PC-9 (cell line): ENCODE results near the gene ELF4. TPM values are rescaled to one million over a fixed set of nuclear protein-coding genes. Genes with fewer than 3 reads are reported as not detected.
A peak's percentile ranks its signal among the peaks of the same experiment; 100 is the strongest.

Source experiments
- BruUV-seq: library from RNA; stranded (reverse); fragments of 400-500 nt; replicated peaks from 2 replicates; lab custom pipeline; 2021; lab: Mats Ljungman, UMichigan
- CTCF ChIA-PET: fragments of 300-600 bp; sonication (Branson Sonifier 250); formaldehyde crosslinking; loops from one replicate; lab custom pipeline; 2022; ENCODE audit warnings: antibody characterized with exemption; lab: Charles Lee
- POLR2A ChIA-PET: fragments of 300-600 bp; sonication (Branson Sonifier 250); formaldehyde crosslinking; loops from one replicate; lab custom pipeline; 2022; ENCODE audit warnings: antibody characterized with exemption; ENCODE audit not compliant: unreplicated experiment; lab: Charles Lee
- DNase-seq, 2 experiments: peaks; one replicate each; pipeline versions ENCODE4 v3.0.0 to v3.0.0-alpha.2; 2015 to 2022; ENCODE audit warnings: mixed read lengths in 1 of 2
- H2AFZ ChIP-seq: fragments of 200-600 bp; sonication (generic); 2 replicates; pipeline ENCODE4 v1.8.1; 2017; ENCODE audit warnings: antibody characterized with exemption
- H3F3A ChIP-seq: fragments of 200-600 bp; sonication (generic); 2 replicates; pipeline ENCODE4 v1.8.1; 2017; ENCODE audit warnings: antibody characterized with exemption, mild to moderate bottlenecking, low read depth; ENCODE audit not compliant: insufficient read depth
- H3K27ac ChIP-seq: fragments of 200-600 bp; sonication (generic); 2 replicates; pipeline ENCODE4 v1.6.1; 2016; ENCODE audit warnings: mixed run types
- H3K27me3 ChIP-seq: fragments of 200-600 bp; sonication (generic); 2 replicates; pipeline ENCODE4 v1.6.1; 2016; ENCODE audit warnings: low read depth, mixed run types; ENCODE audit not compliant: insufficient read depth
- H3K36me3 ChIP-seq: fragments of 200-600 bp; sonication (generic); 2 replicates; pipeline ENCODE4 v1.6.1; 2016; ENCODE audit warnings: low read depth, mixed run types
- H3K4me1 ChIP-seq: fragments of 200-600 bp; sonication (generic); replicated peaks from 2 replicates; pipeline ENCODE4 v1.6.1; 2016; ENCODE audit warnings: mixed run types; ENCODE audit not compliant: insufficient read depth
- H3K4me2 ChIP-seq: fragments of 200-600 bp; sonication (generic); 2 replicates; pipeline ENCODE4 v1.6.1; 2017; ENCODE audit warnings: mixed run types
- H3K4me3 ChIP-seq: fragments of 200-600 bp; sonication (generic); 2 replicates; pipeline ENCODE4 v1.6.1; 2016; ENCODE audit warnings: mixed run types
- H3K79me2 ChIP-seq: fragments of 200-600 bp; sonication (generic); 2 replicates; pipeline ENCODE4 v1.6.1; 2017; ENCODE audit warnings: low read depth, mixed run types
- H3K9me2 ChIP-seq: fragments of 200-600 bp; sonication (generic); 2 replicates; pipeline ENCODE4 v1.8.1; 2017; ENCODE audit warnings: mild to moderate bottlenecking; ENCODE audit not compliant: insufficient read depth
- H3K9me3 ChIP-seq: fragments of 200-600 bp; sonication (generic); 2 replicates; pipeline ENCODE4 v1.8.1; 2016; ENCODE audit warnings: low read depth; ENCODE audit not compliant: insufficient read depth
- H4K20me1 ChIP-seq: fragments of 200-600 bp; sonication (generic); 2 replicates; pipeline ENCODE4 v1.8.1; 2017; ENCODE audit not compliant: insufficient read depth
- CTCF ChIP-seq: fragments of 200-600 bp; sonication (generic); conservative IDR thresholded peaks from 2 replicates; pipeline ENCODE4 v1.6.1; 2017; ENCODE audit warnings: mixed run types, antibody characterized with exemption, mild to moderate bottlenecking, moderate library complexity
- EZH2 ChIP-seq: fragments of 200-600 bp; sonication (generic); IDR thresholded peaks from 2 replicates; pipeline ENCODE4 v1.8.0; 2017; ENCODE audit warnings: antibody characterized with exemption, low read depth
- intact Hi-C: fragments of 100-400 bp; cut with micrococcal nuclease; formaldehyde crosslinking; loops from one replicate; pipeline ENCODE4 v1.10.0; 2022; ENCODE audit not compliant: unreplicated experiment
- total RNA-seq: library from RNA; stranded (reverse); gene quantifications from 2 replicates; pipeline ENCODE4 v1.2.3, GENCODE V29; 2021

ELF4 gene
- total RNA-seq, 1 experiment from 2014 or later = 60.3 TPM

GRCh38 chrX:130103605-130104004 lies 6.7 kb downstream of the ELF4 start:
- Histone ChIP-seq H3K27ac (no peak overlapping the region), H3K4me1 (peaks cover 72% of the 10 kb centered on the region), H3K9me2 (no peaks in the 10 kb centered on the region), H3K27me3 (no peaks in the 10 kb centered on the region), H2AFZ (no peak overlapping the region), H3K9me3 (no peaks in the 10 kb centered on the region), H3K4me2 (no peak overlapping the region), H3F3A (peaks cover 32% of the 10 kb centered on the region), H4K20me1 (peaks cover 30% of the 10 kb centered on the region), H3K79me2 (peaks cover 100% of the 10 kb centered on the region), H3K36me3 (0 out of 2 replicates have a peak, but pooled peaks cover 3% of the 10 kb centered on the region), H3K4me3 (no peak overlapping the region)
- CTCF ChIA-PET = no interaction called here
- intact Hi-C loops = no loop called here
- BruUV-seq = no TSS peak
- TF ChIP-seq CTCF (no peak), EZH2 (no peak)
- POLR2A ChIA-PET = interaction anchor here (0.5 kb wide), 1 partner anchor 1921 kb away, joined by 3 read pairs; no protein-coding TSS in a partner anchor
- DNase-seq = no peak

GRCh38 chrX:130100180-130100579 lies 10.1 kb downstream of the ELF4 start:
- DNase-seq = no peak
- Histone ChIP-seq H2AFZ (no peak overlapping the region), H3F3A (peaks cover 44% of the 10 kb centered on the region), H3K9me2 (no peaks in the 10 kb centered on the region), H3K4me3 (no peak overlapping the region), H4K20me1 (peaks cover 1% of the 10 kb centered on the region; the same call in 1 of the 2 replicates), H3K36me3 (0 out of 2 replicates have a peak, but pooled peaks cover 1% of the 10 kb centered on the region), H3K27ac (peak overlapping the region; percentile 41), H3K9me3 (no peaks in the 10 kb centered on the region), H3K79me2 (peaks cover 97% of the 10 kb centered on the region), H3K27me3 (no peaks in the 10 kb centered on the region), H3K4me1 (peaks cover 60% of the 10 kb centered on the region), H3K4me2 (peak overlapping the region; percentile 57)
- no TSS peak for BruUV-seq
- intact Hi-C loops = no loop called here
- ChIA-PET POLR2A (no interaction called here), CTCF (no interaction called here)
- TF ChIP-seq CTCF = no peak
- TF ChIP-seq EZH2 = no peak

- H3K4me2 ChIP-seq = peak overlapping the region; percentile 57
- H3K79me2 ChIP-seq = peaks cover 96% of the 10 kb centered on the region
- POLR2A ChIA-PET = interaction anchor here (0.6 kb wide), 1 partner anchor 166 kb away, joined by 4 read pairs; no protein-coding TSS in a partner anchor
- H3K9me3 ChIP-seq = no peaks in the 10 kb centered on the region
- no peaks in the 10 kb centered on the region; the same call in none of the 2 replicates for H4K20me1 ChIP-seq
- H3K4me1 ChIP-seq = peaks cover 69% of the 10 kb centered on the region
- peak overlapping the region; percentile 28; the same call in 1 of the 2 replicates for H3K4me3 ChIP-seq
- DNase-seq = no peak
- TF ChIP-seq EZH2 (no peak), CTCF (no peak)
- H3K27me3 ChIP-seq = no peaks in the 10 kb centered on the region
- no TSS peak for BruUV-seq
- H3K27ac ChIP-seq = peak overlapping the region; percentile 57
- intact Hi-C loops = no loop called here
- peaks cover 36% of the 10 kb centered on the region for H3F3A ChIP-seq
- H3K9me2 ChIP-seq = no peaks in the 10 kb centered on the region
- CTCF ChIA-PET = interaction anchor here (0.6 kb wide), 1 partner anchor 38 kb away, joined by 6 read pairs; no protein-coding TSS in a partner anchor
- no peak overlapping the region for H2AFZ ChIP-seq
- H3K36me3 ChIP-seq = no peaks in the 10 kb centered on the region
Measured at GRCh38 chrX:130098210-130098552, 12.1 kb downstream of the ELF4 start.
